Lung (tissue), 12 donors: ENCODE measurements around the gene AIRE. TPM values are rescaled to one million over a fixed set of nuclear protein-coding genes. Genes with fewer than 3 reads are reported as not detected.

Experiments used
- ATAC-seq: fragments of 200-7000 bp; cut with Tn5 transposase; one replicate; pipeline ENCODE4 v1.9.1; 2020; ENCODE audit warnings: moderate number of reproducible peaks; ENCODE audit not compliant: insufficient read depth, low FRiP score
- DNase-seq, 3 donors: peaks; one replicate each; pipeline ENCODE4 v3.0.0-alpha.2; 2013 to 2017
- H3K27ac ChIP-seq, 2 donors: one replicate each; pipeline ENCODE4 v1.5.1; 2013; ENCODE audit warnings: mild to moderate bottlenecking in 2 of 2, moderate library complexity in 2 of 2, control low read depth in 1 of 2, inconsistent platforms in 1 of 2, low read depth in 1 of 2, low read length in 1 of 2
- H3K27me3 ChIP-seq, 3 donors: one replicate each; pipeline ENCODE4 v1.5.1; 2013; ENCODE audit warnings: low read length in 2 of 3; ENCODE audit not compliant: control insufficient read depth in 3 of 3, insufficient read depth in 3 of 3
- H3K36me3 ChIP-seq, 4 donors: one replicate each; pipeline ENCODE4 v1.5.1; 2013; ENCODE audit warnings: low read length in 4 of 4, mild to moderate bottlenecking in 1 of 4, moderate library complexity in 1 of 4; ENCODE audit not compliant: control insufficient read depth in 4 of 4, insufficient read depth in 4 of 4
- H3K4me1 ChIP-seq, 5 donors: one replicate each; pipeline ENCODE4 v1.5.1; 2013; ENCODE audit warnings: low read length in 5 of 5, mild to moderate bottlenecking in 2 of 5, moderate library complexity in 1 of 5; ENCODE audit not compliant: control insufficient read depth in 5 of 5, insufficient read depth in 5 of 5
- H3K4me3 ChIP-seq: one replicate; pipeline ENCODE4 v1.5.1; 2013; ENCODE audit warnings: mild to moderate bottlenecking, control low read depth, moderate library complexity
- H3K9ac ChIP-seq, 2 donors: one replicate each; pipeline ENCODE4 v1.5.1; 2013; ENCODE audit warnings: low read length in 2 of 2, control low read depth in 1 of 2; ENCODE audit not compliant: insufficient read depth in 1 of 2
- H3K9me3 ChIP-seq, 4 donors: one replicate each; pipeline ENCODE4 v1.5.1; 2013; ENCODE audit warnings: low read length in 3 of 4, mild to moderate bottlenecking in 1 of 4, moderate library complexity in 1 of 4; ENCODE audit not compliant: control insufficient read depth in 4 of 4, insufficient read depth in 3 of 4
- CTCF ChIP-seq: IDR thresholded peaks from 2 replicates; pipeline ENCODE4 v1.5.1; 2012; ENCODE audit warnings: mild to moderate bottlenecking; ENCODE audit errors: control extremely low read depth, extremely low read depth
- WGBS, 2 donors: extraction: QIAGEN DNeasy Blood & Tissue Kit; methylation state at CpG; one replicate each; pipeline ENCODE4 v1.1.7; 2013; 5-methylcytosine and 5-hydroxymethylcytosine counted together
- polyA plus RNA-seq, 2 donors: library from polyadenylated mRNA; stranded (reverse); fragments of 200-250 nt; gene quantifications; one replicate each; pipeline ENCODE4 v1.2.1, GENCODE V29; 2013
- total RNA-seq, 2 donors: library from RNA; depleted of rRNA in 1 of 2; stranded (reverse); fragments of >200 nt in 1 of 2; gene quantifications; one replicate each; pipeline ENCODE4 v1.2.1, GENCODE V29; 2014 to 2021
- donor health status: control.
- donor health status: control.
- donor health status: Bipolar disorder and iron deficiency.
- donor health status: healthy.
- donor health status: DM: yes; HTN: yes; CAD: no.

The AIRE gene
- total and polyA plus RNA-seq, 4 donors: 0.37 TPM; not detected in 3

- H3K9ac ChIP-seq: no peak overlapping the region
- H3K4me1 ChIP-seq: peaks cover 0 to 23% (median 2%) of the 10 kb centered on the region in 5 donors
- ATAC-seq (no peak), DNase-seq (no peak)
- H3K36me3 ChIP-seq: no peaks in the 10 kb centered on the region
- no peak overlapping the region for H3K27ac ChIP-seq
- no peak overlapping the region for H3K4me3 ChIP-seq
- no peaks in the 10 kb centered on the region for H3K9me3 ChIP-seq
- TF ChIP-seq CTCF: no peak
- no peaks in the 10 kb centered on the region for H3K27me3 ChIP-seq
- WGBS, 2 donors: 78 to 79% methylated on average over 12 to 14 of the region's 14 CpGs
Measured at GRCh38 chr21:44295163-44295573, 9.5 kb downstream of the AIRE start.

GRCh38 chr21:44295646-44296045 lies 10.0 kb downstream of the AIRE start:
- TF ChIP-seq CTCF: no peak
- Histone ChIP-seq H3K27ac (no peak overlapping the region), H3K4me3 (no peak overlapping the region), H3K27me3 (no peaks in the 10 kb centered on the region), H3K4me1 (peaks cover 0 to 23% (median 3%) of the 10 kb centered on the region in 5 donors), H3K9me3 (no peaks in the 10 kb centered on the region), H3K36me3 (no peaks in the 10 kb centered on the region), H3K9ac (no peak overlapping the region)
- WGBS, 2 donors: 66 to 74% methylated on average over 10 of the region's 10 CpGs
- no peak for DNase-seq
- no peak for ATAC-seq

- no peaks in the 10 kb centered on the region for H3K9me3 ChIP-seq
- H3K27me3 ChIP-seq: no peaks in the 10 kb centered on the region
- H3K9ac ChIP-seq: no peak overlapping the region
- TF ChIP-seq CTCF: no peak
- DNase-seq (no peak), ATAC-seq (no peak)
- H3K27ac ChIP-seq: no peak overlapping the region
- peaks cover 0 to 27% (median 8%) of the 10 kb centered on the region in 5 donors for H3K4me1 ChIP-seq
- H3K4me3 ChIP-seq: no peak overlapping the region
- H3K36me3 ChIP-seq: no peaks in the 10 kb centered on the region
- WGBS, 2 donors: 73 to 75% methylated on average over 10 to 12 of the region's 12 CpGs
Measured at GRCh38 chr21:44296103-44296519, 10.4 kb downstream of the AIRE start.

- peaks cover 0 to 32% (median 16%) of the 10 kb centered on the region in 5 donors for H3K4me1 ChIP-seq
- no peak for DNase-seq
- no peak overlapping the region for H3K4me3 ChIP-seq
- H3K36me3 ChIP-seq: no peaks in the 10 kb centered on the region
- ATAC-seq: no peak
- H3K9me3 ChIP-seq: no peaks in the 10 kb centered on the region
- WGBS, 2 donors: 80 to 86% methylated on average over 12 to 13 of the region's 13 CpGs
- no peak overlapping the region for H3K27ac ChIP-seq
- TF ChIP-seq CTCF: no peak
- H3K27me3 ChIP-seq: no peaks in the 10 kb centered on the region
- H3K9ac ChIP-seq: no peak overlapping the region
Measured at GRCh38 chr21:44296916-44297315, 11.2 kb downstream of the AIRE start.
